Mucosa of rectum (tissue), 2 donors: Measurements from ENCODE around the gene DHRS2.

ENCODE experiments used
- H3K27ac ChIP-seq, 2 donors: one replicate each; pipeline ENCODE4 v1.7.0; 2013; ENCODE audit warnings: inconsistent platforms in 2 of 2, low read depth in 2 of 2, low read length in 2 of 2
- H3K27me3 ChIP-seq, 2 donors: one replicate each; pipeline ENCODE4 v1.7.0; 2013; ENCODE audit warnings: low read length in 2 of 2; ENCODE audit not compliant: control insufficient read depth in 2 of 2, insufficient read depth in 2 of 2
- H3K36me3 ChIP-seq, 2 donors: one replicate each; pipeline ENCODE4 v1.7.0; 2013; ENCODE audit warnings: low read length in 2 of 2; ENCODE audit not compliant: control insufficient read depth in 2 of 2, insufficient read depth in 2 of 2
- H3K4me1 ChIP-seq, 2 donors: one replicate each; pipeline ENCODE4 v1.7.0; 2013; ENCODE audit warnings: low read length in 2 of 2, mild to moderate bottlenecking in 1 of 2; ENCODE audit not compliant: control insufficient read depth in 2 of 2, insufficient read depth in 2 of 2
- H3K4me3 ChIP-seq, 2 donors: one replicate each; pipeline ENCODE4 v1.7.0; 2013; ENCODE audit warnings: low read length in 2 of 2
- H3K9ac ChIP-seq, 2 donors: one replicate each; pipeline ENCODE4 v1.7.0; 2013; ENCODE audit warnings: low read length in 2 of 2, low read depth in 1 of 2, mild to moderate bottlenecking in 1 of 2
- H3K9me3 ChIP-seq, 2 donors: one replicate each; pipeline ENCODE4 v1.7.0; 2013; ENCODE audit warnings: low read length in 2 of 2; ENCODE audit not compliant: control insufficient read depth in 2 of 2
- donor health status: healthy.
- donor health status: Normal muscosa, but diverticular disease.

Gene DHRS2

DNA sequence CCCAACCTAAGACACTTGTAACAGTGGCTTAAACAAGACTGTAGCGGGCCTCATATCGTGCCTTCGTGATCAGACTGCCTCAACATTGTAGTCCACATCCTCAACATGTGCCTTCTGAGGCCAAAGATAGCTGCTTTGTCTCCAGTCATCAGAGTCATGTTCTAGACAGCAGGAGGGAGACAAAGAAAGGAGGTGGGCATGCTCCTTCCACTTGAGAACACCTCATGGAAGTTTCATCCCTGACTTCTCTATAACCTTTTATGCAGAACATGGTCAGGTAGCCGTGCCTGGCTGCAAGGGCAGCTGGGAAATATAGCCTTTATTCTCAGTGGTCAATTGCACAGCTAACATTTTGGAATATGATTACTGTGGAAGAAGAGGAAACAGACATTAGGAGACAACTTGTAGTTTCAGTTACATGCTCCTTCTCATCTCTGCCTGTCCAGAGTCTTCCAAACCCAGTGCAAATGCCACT lies 25.3 kb upstream of the DHRS2 start:
- H3K9me3 ChIP-seq, result no peaks in the 10 kb centered on the region
- H3K27ac ChIP-seq, result peak overlapping the region; percentile 45 to 56
- H3K27me3 ChIP-seq, result no peaks in the 10 kb centered on the region
- no peaks in the 10 kb centered on the region for H3K36me3 ChIP-seq
- H3K4me1 ChIP-seq, result peaks cover 18 to 44% of the 10 kb centered on the region in 2 donors
- no peak overlapping the region for H3K4me3 ChIP-seq
- H3K9ac ChIP-seq, result no peak overlapping the region

DNA sequence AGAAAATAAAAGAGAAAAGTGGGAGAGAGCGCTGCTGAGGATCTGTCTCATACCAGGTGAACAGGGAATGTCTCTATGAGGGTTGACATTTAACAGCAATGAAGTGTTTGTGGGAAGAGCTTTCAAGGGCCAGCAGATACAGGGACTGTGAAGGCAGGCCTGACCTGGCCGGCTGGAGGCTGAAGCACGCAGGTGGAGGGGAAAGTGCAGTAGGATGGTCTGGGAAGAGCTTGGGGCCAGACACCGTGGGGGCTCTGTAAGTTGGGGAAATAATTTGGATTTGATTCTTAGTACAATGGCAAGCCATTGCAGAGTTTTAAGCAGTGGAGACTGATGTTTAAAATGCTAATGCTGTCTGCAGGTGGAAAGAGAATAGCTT lies 23.8 kb upstream of the DHRS2 start:
- no peaks in the 10 kb centered on the region for H3K9me3 ChIP-seq
- no peak overlapping the region for H3K9ac ChIP-seq
- no peaks in the 10 kb centered on the region for H3K27me3 ChIP-seq
- no peak overlapping the region for H3K4me3 ChIP-seq
- peak overlapping the region in 1 of 2 donors; percentile 45 for H3K27ac ChIP-seq
- H3K36me3 ChIP-seq, result no peaks in the 10 kb centered on the region
- peaks cover 18 to 44% of the 10 kb centered on the region in 2 donors for H3K4me1 ChIP-seq

DNA sequence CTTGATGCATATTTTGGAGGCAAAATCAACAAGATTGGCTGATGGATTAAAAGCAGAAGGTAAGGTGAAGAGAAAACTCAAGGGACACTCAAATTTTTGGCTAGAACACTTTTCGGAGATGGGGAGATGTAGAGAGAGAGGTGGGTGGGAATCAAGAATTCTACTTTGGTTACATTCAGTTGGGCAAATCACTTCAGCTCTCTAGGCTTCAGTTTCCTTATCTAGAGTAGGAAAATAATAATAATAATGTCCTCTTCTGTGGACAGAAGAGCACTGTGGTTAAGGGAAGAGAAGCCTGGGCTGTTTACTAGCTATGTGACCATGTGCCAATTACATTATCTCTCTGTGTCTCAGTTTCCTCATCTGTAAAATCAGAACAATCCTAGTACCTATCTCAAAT lies 23.4 kb upstream of the DHRS2 start:
- H3K27ac ChIP-seq, result peak overlapping the region in 1 of 2 donors; percentile 45
- H3K4me3 ChIP-seq, result no peak overlapping the region
- H3K9me3 ChIP-seq, result no peaks in the 10 kb centered on the region
- H3K9ac ChIP-seq, result no peak overlapping the region
- H3K27me3 ChIP-seq, result no peaks in the 10 kb centered on the region
- no peaks in the 10 kb centered on the region for H3K36me3 ChIP-seq
- H3K4me1 ChIP-seq, result peaks cover 18 to 44% of the 10 kb centered on the region in 2 donors

DNA sequence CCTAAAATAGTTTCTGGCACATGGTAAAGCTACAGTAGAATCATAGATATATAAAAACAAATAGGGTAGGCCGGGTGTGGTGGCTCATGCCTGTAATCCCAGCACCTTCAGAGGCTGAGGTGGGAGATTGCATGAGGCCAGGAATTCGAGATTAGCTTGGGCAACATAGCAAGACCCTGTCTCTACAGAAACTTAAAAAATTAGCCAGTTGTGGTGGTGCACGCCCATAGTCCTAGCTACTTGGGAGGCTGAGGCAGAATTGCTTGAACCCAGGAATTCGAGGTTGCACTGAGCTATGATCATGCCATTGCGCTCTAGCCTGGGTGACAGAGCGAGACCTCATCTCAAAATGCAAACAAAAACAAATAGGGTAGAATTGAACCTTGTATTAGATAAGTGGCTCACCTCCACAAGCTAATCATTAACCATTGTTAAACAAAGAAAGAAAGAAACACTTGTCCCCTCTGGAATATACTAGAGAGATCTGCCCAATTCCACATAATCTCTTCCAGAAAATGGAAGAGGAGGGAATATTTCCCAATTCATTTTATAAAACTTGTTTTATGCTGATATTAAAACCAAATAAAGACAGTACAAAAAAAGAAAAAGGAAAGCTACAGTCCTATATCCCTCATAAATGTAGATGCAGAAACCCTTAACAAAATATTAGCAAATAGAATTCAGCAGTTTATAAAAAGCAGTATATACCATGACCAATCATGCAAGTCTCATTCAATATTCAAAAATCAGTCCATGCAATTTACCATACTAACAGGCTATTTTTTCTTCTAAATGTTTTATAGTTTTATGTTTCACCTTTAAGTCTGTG lies 22.7 kb upstream of the DHRS2 start:
- Histone ChIP-seq H3K9me3 (no peaks in the 10 kb centered on the region), H3K27me3 (no peaks in the 10 kb centered on the region), H3K4me3 (no peak overlapping the region), H3K9ac (peak overlapping the region in 1 of 2 donors; percentile 10), H3K36me3 (no peaks in the 10 kb centered on the region), H3K27ac (peak overlapping the region; percentile 23 to 26), H3K4me1 (peaks cover 18 to 44% of the 10 kb centered on the region in 2 donors)

DNA sequence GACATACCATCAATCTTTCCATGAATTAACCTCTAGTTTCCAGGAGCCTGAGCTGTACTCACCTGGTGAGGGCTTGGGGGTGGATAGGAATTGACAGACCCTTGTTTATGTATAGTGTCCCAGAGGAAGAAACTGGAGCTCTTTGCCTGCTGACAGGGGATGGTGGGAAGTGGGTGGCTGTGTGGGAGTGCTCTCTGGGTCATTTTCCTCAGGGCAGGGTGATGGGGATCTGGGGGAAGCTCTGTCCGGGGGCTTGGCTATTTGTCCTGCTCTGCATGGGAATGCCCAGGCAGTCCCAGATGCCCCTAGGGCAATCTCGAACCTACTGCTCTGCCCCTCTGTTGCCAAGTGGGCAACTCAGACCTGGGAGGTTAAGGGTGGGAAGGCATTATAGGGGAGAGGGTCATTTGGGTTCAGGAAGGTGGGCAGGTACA lies 21.8 kb upstream of the DHRS2 start:
- no peak overlapping the region for H3K4me3 ChIP-seq

DNA sequence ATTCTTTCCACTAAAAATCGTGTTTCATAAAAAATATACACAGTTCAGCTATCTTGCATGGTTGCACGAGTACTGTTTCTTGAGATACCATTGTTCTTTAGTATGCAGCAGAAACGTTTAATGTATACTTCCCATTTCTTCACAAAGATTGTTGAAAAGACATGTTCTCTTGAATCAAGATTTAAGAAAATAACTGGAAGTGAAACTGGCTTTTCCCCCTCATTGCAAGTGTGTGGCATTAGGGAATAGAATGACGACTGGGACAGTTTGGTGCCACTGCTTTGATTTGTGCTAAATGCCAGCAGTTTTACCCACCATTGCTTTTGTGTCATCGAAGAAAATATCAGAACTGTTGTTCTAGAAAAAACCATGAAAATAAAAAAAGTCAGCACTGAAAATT lies 20.3 kb upstream of the DHRS2 start:
- Histone ChIP-seq H3K27me3 (no peaks in the 10 kb centered on the region), H3K36me3 (no peaks in the 10 kb centered on the region), H3K27ac (no peak overlapping the region), H3K4me1 (peaks cover 4 to 31% of the 10 kb centered on the region in 2 donors), H3K4me3 (no peak overlapping the region), H3K9ac (no peak overlapping the region), H3K9me3 (no peaks in the 10 kb centered on the region)

More for the DNA sequence above, 21.8 kb upstream of the DHRS2 start:
- Histone ChIP-seq H3K27me3 (no peaks in the 10 kb centered on the region), H3K36me3 (no peaks in the 10 kb centered on the region), H3K4me1 (peaks cover 15 to 44% of the 10 kb centered on the region in 2 donors), H3K9ac (no peak overlapping the region), H3K27ac (peak overlapping the region; percentile 18 to 23), H3K9me3 (no peaks in the 10 kb centered on the region)

DNA sequence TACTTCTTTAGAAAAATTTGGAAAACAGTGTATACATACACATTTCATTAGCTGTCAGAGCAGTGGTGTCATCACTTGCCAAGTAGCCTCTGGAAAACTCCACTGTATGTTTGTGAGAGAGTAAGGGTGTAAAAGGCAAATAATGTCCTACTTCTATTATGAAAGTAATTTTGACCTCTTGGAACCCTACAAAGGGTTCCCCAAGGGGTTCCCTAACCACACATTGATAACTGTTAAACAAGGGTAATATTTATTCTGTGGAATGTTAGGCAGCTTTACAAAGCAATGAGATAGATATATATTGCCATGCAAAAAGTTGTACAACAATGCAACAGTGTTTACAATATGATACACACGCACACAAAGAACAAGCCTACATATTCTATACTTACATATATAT lies 18.6 kb upstream of the DHRS2 start:
- no peak overlapping the region for H3K9ac ChIP-seq
- no peaks in the 10 kb centered on the region for H3K9me3 ChIP-seq
- peaks cover 0 to 16% of the 10 kb centered on the region in 2 donors for H3K4me1 ChIP-seq
- H3K27ac ChIP-seq, result no peak overlapping the region
- H3K27me3 ChIP-seq, result no peaks in the 10 kb centered on the region
- H3K4me3 ChIP-seq, result no peak overlapping the region
- H3K36me3 ChIP-seq, result no peaks in the 10 kb centered on the region

DNA sequence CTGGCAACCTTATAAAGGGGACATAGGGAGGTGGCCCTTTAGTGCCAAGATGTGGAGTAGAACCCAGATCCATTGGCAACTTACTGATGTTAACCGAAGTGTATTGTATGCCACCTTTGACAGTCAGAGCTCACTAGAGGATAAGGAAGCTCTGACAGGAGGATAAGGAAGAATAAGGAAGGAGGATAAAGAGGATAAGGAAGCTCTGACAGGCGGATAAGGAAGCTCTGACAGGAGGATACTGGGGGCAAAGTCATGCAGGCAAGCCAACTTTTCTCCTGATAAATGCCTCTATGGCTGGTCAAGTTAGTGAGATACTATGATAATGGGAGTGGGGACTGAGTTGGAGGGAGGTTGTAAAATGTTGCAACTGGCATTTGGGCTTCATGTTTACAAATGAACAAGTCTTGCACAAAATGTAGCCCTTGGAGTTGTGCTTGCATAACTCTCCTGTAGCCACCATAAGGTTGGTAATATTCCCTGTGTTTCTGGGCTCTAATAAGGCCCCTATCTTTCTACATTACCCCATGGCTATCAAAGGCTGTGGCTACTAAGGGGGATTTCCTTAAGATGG lies 17.7 kb upstream of the DHRS2 start:
- Histone ChIP-seq H3K27me3 (no peaks in the 10 kb centered on the region), H3K9ac (no peak overlapping the region), H3K27ac (no peak overlapping the region), H3K9me3 (no peaks in the 10 kb centered on the region), H3K4me3 (no peak overlapping the region), H3K4me1 (peaks cover 0 to 6% of the 10 kb centered on the region in 2 donors), H3K36me3 (no peaks in the 10 kb centered on the region)

DNA sequence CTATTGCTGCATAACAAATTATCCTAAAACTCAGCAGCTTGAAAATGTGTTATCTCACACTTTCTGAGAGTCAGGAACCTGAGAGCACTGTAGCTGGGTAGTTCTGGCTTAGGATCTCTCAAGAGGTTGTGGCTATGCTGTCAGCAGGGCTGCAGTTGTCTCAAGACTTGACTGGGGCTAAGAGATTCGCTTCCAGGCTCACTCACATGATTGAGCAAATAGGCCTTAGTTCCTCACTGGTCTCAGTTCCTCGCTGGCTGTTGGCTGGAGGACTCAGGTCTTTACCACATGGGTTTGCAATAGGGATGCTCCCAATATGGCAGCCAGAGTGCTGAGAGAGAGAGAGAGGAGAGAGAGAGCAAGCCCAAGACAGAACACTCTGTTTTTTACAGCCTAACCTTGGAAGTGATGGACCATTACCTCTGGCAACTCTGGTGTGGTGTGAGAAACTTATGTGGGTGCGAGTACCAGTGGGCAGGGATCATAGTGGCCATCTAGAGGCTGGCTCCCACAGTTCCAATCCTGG lies 15.9 kb upstream of the DHRS2 start:
- H3K27ac ChIP-seq, result no peak overlapping the region
- no peaks in the 10 kb centered on the region for H3K9me3 ChIP-seq
- no peak overlapping the region for H3K4me3 ChIP-seq
- no peaks in the 10 kb centered on the region for H3K27me3 ChIP-seq
- H3K9ac ChIP-seq, result no peak overlapping the region
- H3K4me1 ChIP-seq, result no peaks in the 10 kb centered on the region
- H3K36me3 ChIP-seq, result no peaks in the 10 kb centered on the region

DNA sequence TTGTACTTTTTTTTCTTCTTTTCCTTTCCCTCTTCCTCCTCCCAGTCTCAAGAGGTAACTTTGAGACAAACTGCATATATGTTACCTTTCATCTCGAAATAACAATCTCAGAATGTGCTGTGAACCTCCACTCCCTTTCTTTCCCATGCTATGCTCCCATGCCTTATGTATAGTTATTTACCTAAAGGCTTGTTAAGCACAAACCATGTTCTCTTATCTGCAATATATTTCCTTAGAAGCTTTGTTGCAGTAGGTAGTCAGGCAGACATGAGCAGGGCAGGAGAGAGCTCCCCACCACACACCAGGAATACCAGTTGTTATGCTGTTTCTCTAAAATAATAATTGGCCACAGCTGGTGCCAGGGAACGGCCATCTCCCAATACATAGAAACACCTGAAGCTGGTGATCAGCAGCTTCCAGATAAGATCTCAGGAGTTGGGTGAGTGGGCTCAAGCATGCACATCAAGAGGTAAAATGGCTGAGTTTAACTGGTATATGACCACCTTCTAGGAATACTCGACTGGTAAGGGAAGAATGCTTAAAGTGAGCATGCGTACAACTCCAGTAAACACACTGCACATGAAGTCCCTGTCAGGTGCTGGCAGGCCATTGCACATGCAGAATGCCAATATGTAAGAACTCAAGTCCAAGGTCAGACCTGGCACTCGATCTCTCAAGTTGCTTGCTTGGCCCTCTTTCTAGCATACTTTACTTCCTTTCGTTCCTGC lies 14.8 kb upstream of the DHRS2 start:
- H3K4me3 ChIP-seq, result no peak overlapping the region
- H3K9me3 ChIP-seq, result no peaks in the 10 kb centered on the region
- H3K9ac ChIP-seq, result no peak overlapping the region
- H3K36me3 ChIP-seq, result no peaks in the 10 kb centered on the region
- no peaks in the 10 kb centered on the region for H3K27me3 ChIP-seq
- H3K27ac ChIP-seq, result peak overlapping the region in 1 of 2 donors; percentile 27
- no peaks in the 10 kb centered on the region for H3K4me1 ChIP-seq
